OCI-LY7 (cell line): Measurements from ENCODE around the gene SLAIN2. TPM values are rescaled to one million over a fixed set of nuclear protein-coding genes. Genes with fewer than 3 reads are reported as not detected.
A peak's percentile ranks its signal among the peaks of the same experiment; 100 is the strongest.

Experiments used
- BruUV-seq: library from RNA; stranded (reverse); fragments of 400-500 nt; replicated peaks from 2 replicates; lab custom pipeline; 2021; lab: Mats Ljungman, UMichigan
- CTCF ChIA-PET: fragments of 300-600 bp; sonication (Branson Sonifier 250); formaldehyde crosslinking; loops from one replicate; lab custom pipeline; 2022; ENCODE audit warnings: antibody characterized with exemption; ENCODE audit not compliant: unreplicated experiment; lab: Charles Lee
- POLR2A ChIA-PET: fragments of 300-600 bp; sonication (Branson Sonifier 250); formaldehyde crosslinking; loops from one replicate; lab custom pipeline; 2022; ENCODE audit warnings: antibody characterized with exemption; lab: Charles Lee
- DNase-seq: peaks from one replicate; pipeline ENCODE4 v3.0.0-alpha.2; 2015; ENCODE audit warnings: low spot score
- H2AFZ ChIP-seq: fragments of 200-600 bp; sonication (generic), shearing (Covaris generic); 2 replicates; pipeline ENCODE4 v1.6.1; 2014; ENCODE audit warnings: mild to moderate bottlenecking, antibody characterized with exemption, low read length, moderate library complexity
- H3K27ac ChIP-seq: fragments of 200-600 bp; sonication (generic); 2 replicates; pipeline ENCODE4 v1.5.1; 2014; ENCODE audit warnings: mixed run types, low read depth, mild to moderate bottlenecking, moderate library complexity, low read length, inconsistent platforms; ENCODE audit not compliant: poor library complexity, severe bottlenecking
- H3K36me3 ChIP-seq: fragments of 200-600 bp; sonication (generic); 2 replicates; pipeline ENCODE4 v1.6.1; 2014; ENCODE audit warnings: mild to moderate bottlenecking, antibody characterized with exemption, low read length, moderate library complexity, mixed read lengths; ENCODE audit not compliant: insufficient read depth
- H3K4me1 ChIP-seq: fragments of 200-600 bp; sonication (generic); 2 replicates; pipeline ENCODE4 v1.5.1; 2014; ENCODE audit warnings: mild to moderate bottlenecking, low read length; ENCODE audit not compliant: insufficient read depth, poor library complexity, severe bottlenecking
- H3K4me2 ChIP-seq: fragments of 200-600 bp; sonication (generic); 2 replicates; pipeline ENCODE4 v1.6.1; 2014; ENCODE audit warnings: mild to moderate bottlenecking, low read length
- H3K4me3 ChIP-seq: fragments of 200-600 bp; sonication (generic); 2 replicates; pipeline ENCODE4 v1.5.1; 2014; ENCODE audit warnings: mild to moderate bottlenecking, low read depth, low read length; ENCODE audit not compliant: poor library complexity, severe bottlenecking
- H3K79me2 ChIP-seq: fragments of 200-600 bp; sonication (generic); 2 replicates; pipeline ENCODE4 v1.6.1; 2016; ENCODE audit warnings: low read depth, mild to moderate bottlenecking, low read length, moderate library complexity, mixed read lengths; ENCODE audit not compliant: insufficient read depth
- H3K9me2 ChIP-seq: fragments of 200-600 bp; sonication (generic); 2 replicates; pipeline ENCODE4 v1.6.1; 2016; ENCODE audit warnings: mild to moderate bottlenecking, low read length, mixed read lengths; ENCODE audit not compliant: insufficient read depth
- H3K9me3 ChIP-seq: fragments of 200-600 bp; sonication (generic); 2 replicates; pipeline ENCODE4 v1.6.1; 2014; ENCODE audit warnings: mild to moderate bottlenecking, mixed run types, low read length, mixed read lengths
- H4K20me1 ChIP-seq: fragments of 200-600 bp; sonication (generic); 2 replicates; pipeline ENCODE4 v1.6.1; 2014; ENCODE audit warnings: mild to moderate bottlenecking, antibody characterized with exemption, low read length, moderate library complexity, mixed read lengths; ENCODE audit not compliant: insufficient read depth
- EZH2phosphoT487 ChIP-seq: fragments of 200-600 bp; sonication (generic); IDR thresholded peaks from 2 replicates; pipeline ENCODE4 v1.6.1; 2018; ENCODE audit warnings: low read depth, borderline replicate concordance, mild to moderate bottlenecking, mixed run types, antibody characterized with exemption, low read length, moderate library complexity, mixed read lengths
- intact Hi-C: fragments of 100-400 bp; cut with micrococcal nuclease; formaldehyde crosslinking; loops from one replicate; pipeline ENCODE4 v1.10.0; 2022; ENCODE audit not compliant: unreplicated experiment
- total RNA-seq, 2 experiments: library from RNA; depleted of rRNA in 1 of 2; stranded (reverse); fragments of >200 nt in 1 of 2; shearing (Covaris generic) in 1 of 2; gene quantifications; 2 replicates each; pipeline ENCODE4 v1.2.3, GENCODE V29; 2014 to 2022
- TF ChIP-seq, protein P1 (sequence below): fragments of 200-600 bp; sonication (generic); conservative IDR thresholded peaks from 2 replicates; pipeline ENCODE4 v1.5.1; 2014; ENCODE audit warnings: mild to moderate bottlenecking, antibody characterized with exemption, low read length, moderate library complexity, mixed read lengths

The SLAIN2 gene
- total RNA-seq, 2 experiments from 2014 or later, result 21.1 to 40.2 TPM

GRCh38 chr4:48315728-48316630 lies 25.4 kb upstream of the SLAIN2 start:
- Histone ChIP-seq H3K4me1 (no peaks in the 10 kb centered on the region), H3K36me3 (no peaks in the 10 kb centered on the region), H3K27ac (no peak overlapping the region), H3K4me2 (no peak overlapping the region), H4K20me1 (no peaks in the 10 kb centered on the region), H2AFZ (no peak overlapping the region), H3K9me3 (no peaks in the 10 kb centered on the region), H3K79me2 (no peaks in the 10 kb centered on the region), H3K4me3 (no peak overlapping the region), H3K9me2 (no peaks in the 10 kb centered on the region)
- POLR2A ChIA-PET, result no interaction called here
- no TSS peak for BruUV-seq
- intact Hi-C loops, result loop anchor here (5.0 to 10.0 kb wide), 2 partner anchors 109 to 646 kb away; no protein-coding TSS in a partner anchor
- peak; percentile 53 for DNase-seq
- CTCF ChIA-PET, result no interaction called here
- TF ChIP-seq, protein P1, sequence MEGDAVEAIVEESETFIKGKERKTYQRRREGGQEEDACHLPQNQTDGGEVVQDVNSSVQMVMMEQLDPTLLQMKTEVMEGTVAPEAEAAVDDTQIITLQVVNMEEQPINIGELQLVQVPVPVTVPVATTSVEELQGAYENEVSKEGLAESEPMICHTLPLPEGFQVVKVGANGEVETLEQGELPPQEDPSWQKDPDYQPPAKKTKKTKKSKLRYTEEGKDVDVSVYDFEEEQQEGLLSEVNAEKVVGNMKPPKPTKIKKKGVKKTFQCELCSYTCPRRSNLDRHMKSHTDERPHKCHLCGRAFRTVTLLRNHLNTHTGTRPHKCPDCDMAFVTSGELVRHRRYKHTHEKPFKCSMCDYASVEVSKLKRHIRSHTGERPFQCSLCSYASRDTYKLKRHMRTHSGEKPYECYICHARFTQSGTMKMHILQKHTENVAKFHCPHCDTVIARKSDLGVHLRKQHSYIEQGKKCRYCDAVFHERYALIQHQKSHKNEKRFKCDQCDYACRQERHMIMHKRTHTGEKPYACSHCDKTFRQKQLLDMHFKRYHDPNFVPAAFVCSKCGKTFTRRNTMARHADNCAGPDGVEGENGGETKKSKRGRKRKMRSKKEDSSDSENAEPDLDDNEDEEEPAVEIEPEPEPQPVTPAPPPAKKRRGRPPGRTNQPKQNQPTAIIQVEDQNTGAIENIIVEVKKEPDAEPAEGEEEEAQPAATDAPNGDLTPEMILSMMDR, result peak; percentile 85
- no peak for TF ChIP-seq EZH2phosphoT487

DNA sequence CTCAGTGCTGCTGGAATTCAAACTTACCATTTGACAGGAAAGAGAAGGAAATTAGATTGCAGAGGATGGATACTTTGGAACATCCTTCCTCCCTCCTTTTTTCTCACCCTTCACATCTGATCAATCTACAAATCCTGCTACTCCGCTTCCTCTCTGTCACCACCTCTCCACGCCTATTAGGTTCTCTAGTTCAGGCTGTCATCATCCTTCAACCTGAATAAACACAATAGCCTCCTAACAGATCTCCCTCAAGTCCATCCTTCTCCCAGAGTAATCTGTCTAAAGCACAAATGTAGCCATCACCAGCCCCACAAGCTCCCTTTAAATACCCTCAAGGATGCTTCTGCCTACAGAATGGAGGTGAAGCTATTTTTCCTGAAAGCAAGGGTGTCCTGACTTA lies 20.0 kb upstream of the SLAIN2 start:
- H3K79me2 ChIP-seq, result no peaks in the 10 kb centered on the region
- CTCF ChIA-PET, result no interaction called here
- POLR2A ChIA-PET, result interaction anchor here (1.7 kb wide), 1 partner anchor 12 kb away, joined by 5 read pairs; no protein-coding TSS in a partner anchor
- no peak for DNase-seq
- no peak overlapping the region for H3K4me2 ChIP-seq
- BruUV-seq, result no TSS peak
- intact Hi-C loops, result no loop called here
- no peaks in the 10 kb centered on the region for H3K4me1 ChIP-seq
- H4K20me1 ChIP-seq, result no peaks in the 10 kb centered on the region
- no peaks in the 10 kb centered on the region for H3K36me3 ChIP-seq
- H3K9me2 ChIP-seq, result no peaks in the 10 kb centered on the region
- H2AFZ ChIP-seq, result no peak overlapping the region
- no peak overlapping the region for H3K4me3 ChIP-seq
- TF ChIP-seq EZH2phosphoT487, result no peak
- TF ChIP-seq, protein P1, result no peak
- no peak overlapping the region for H3K27ac ChIP-seq
- H3K9me3 ChIP-seq, result no peaks in the 10 kb centered on the region

DNA sequence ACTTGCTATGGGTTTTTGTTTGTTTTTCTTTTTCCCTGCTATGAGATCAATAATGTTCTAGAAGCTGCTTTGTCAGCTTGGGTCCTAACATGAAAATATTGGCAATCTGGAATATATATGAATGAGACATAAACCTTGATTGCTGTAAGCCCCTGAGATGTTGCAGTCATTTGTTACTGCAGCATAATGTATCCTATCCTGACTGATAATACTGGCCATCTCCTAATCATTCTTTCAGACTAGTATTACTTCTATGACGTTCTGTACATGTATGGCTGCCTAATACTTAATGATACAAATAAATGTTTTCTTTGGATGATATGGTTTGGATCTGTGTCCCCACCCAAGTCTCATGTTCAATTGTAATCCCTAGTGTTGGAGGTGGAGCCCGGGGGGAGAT lies 19.3 kb upstream of the SLAIN2 start:
- H3K4me2 ChIP-seq, result no peak overlapping the region
- TF ChIP-seq, protein P1, result no peak
- TF ChIP-seq EZH2phosphoT487, result no peak
- no peak for DNase-seq
- no peak overlapping the region for H3K27ac ChIP-seq
- no peaks in the 10 kb centered on the region for H3K79me2 ChIP-seq
- H4K20me1 ChIP-seq, result no peaks in the 10 kb centered on the region
- BruUV-seq, result no TSS peak
- no peak overlapping the region for H2AFZ ChIP-seq
- POLR2A ChIA-PET, result no interaction called here
- no peaks in the 10 kb centered on the region for H3K4me1 ChIP-seq
- no peaks in the 10 kb centered on the region for H3K9me3 ChIP-seq
- CTCF ChIA-PET, result no interaction called here
- intact Hi-C loops, result no loop called here
- no peaks in the 10 kb centered on the region for H3K9me2 ChIP-seq
- H3K4me3 ChIP-seq, result no peak overlapping the region
- H3K36me3 ChIP-seq, result no peaks in the 10 kb centered on the region
